COLO668 (cell line): ENCODE measurements around the gene DIP2A.

Source experiments
- DNase-seq: peaks from one replicate; lab custom pipeline; 2025; ENCODE audit not compliant: unreplicated experiment; lab: John Stamatoyannopoulos, UW

DIP2A gene

DNA sequence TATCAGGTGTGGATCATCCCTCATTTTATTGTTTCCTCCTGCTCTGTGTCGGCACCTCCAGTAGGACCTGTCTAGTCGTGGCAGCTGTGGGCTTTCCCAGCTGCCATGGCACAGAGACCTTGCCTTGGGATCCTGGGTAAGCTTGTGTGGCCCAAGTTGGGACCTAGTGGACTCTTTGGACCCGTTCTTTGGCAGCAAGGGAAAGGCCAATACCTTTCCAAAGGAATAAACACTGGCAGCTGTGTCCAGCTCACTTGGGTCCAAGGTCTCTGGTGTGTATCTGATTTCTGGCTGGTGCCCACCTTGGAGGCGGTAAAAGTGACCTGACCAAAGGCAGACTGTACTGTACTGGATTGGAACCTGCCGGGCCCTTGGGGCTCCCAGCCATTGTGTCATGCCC, 21.8 kb downstream of the DIP2A start:
- no peak for DNase-seq

DNA sequence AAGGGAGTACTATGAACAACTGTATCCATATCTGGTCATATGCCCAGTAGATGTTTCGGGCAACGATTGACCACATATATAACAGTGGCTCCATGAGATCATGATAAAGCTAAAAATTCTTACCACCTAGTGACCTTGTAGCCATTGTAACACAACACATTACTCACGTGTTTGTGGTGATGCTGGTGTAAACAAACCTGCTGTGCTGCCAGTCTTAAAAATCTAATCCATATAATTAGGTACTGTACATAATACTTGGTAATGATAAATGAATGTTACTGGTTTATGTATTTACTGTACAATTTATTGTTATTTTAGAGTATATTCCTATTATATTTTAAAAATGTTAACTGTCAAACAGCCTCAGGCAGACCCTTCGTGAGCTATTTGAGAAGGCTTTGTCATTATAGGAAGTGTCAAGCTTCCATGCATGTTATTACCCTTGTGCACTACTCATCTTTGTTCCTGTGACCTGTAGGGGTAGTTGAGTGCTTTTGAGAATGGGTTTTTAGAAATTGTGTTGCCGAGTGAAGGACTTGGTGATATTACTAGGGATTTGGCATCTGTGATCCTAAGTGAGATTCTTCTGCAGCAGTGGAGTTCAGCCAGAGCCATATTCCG, 23.6 kb downstream of the DIP2A start:
- DNase-seq: no peak

DNA sequence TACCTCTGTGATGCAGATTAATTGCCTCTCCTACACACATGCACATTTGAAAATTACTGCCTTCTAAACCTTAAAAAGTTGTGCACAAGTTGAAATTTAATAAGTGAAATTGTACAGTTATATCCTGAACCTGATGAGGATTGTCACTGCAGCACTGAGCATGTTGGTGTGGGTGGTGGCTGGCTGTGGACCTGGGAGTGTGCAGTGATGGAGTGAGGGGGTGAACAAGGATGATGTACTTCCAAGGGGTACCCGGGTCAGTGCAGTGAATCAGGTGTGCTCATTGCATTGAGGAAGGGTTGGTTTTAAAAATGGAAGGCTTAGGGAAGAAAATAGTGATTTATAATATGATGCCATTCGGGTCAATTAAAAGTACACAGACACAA, 24.1 kb downstream of the DIP2A start:
- DNase-seq: no peak

DNA sequence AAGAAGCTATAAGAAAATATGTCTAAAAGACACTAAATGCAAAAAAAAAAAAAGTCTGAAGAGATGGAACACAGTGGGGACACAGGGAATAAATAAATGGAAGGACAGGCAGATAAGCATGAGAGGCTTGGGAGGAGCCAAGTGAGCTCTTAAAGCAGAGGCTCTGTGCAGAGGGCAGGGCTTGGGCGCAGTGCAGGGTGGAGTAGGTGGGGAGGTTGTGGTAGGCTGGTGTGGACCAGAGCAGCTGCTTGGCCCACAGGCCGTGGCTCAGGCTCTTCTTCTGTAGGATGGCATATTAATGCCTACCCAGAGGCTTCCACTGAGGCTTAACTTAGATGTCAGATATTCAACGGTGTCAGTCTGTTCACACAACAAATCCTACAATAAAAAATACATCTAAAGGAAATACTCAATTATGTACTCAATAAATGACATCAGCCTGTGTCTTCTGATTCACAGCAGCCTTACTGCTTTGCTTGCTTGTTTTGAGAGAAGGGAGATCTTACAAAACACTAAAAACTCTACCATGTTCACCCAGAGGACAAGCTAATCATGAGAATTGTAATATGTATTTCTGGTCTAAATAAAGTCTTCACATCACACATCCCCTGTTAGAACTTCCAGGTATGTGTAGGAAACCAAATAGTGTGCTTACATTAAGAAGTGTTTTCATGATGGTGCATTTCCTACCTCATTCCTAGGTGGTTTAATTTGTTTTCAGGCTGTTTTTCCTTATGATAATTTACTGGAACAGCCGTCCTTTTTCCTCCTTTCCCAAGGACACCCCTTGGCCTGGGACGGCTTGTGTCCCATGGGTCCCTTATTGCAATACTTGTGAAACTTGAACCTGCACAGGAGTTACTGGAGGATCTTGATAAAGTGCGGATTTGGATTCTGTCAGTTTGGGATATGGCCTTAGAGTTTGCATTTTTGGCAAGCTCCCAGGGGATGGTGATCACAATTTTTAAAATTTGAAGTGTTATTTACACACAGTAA, 24.9 kb downstream of the DIP2A start:
- no peak for DNase-seq

DNA sequence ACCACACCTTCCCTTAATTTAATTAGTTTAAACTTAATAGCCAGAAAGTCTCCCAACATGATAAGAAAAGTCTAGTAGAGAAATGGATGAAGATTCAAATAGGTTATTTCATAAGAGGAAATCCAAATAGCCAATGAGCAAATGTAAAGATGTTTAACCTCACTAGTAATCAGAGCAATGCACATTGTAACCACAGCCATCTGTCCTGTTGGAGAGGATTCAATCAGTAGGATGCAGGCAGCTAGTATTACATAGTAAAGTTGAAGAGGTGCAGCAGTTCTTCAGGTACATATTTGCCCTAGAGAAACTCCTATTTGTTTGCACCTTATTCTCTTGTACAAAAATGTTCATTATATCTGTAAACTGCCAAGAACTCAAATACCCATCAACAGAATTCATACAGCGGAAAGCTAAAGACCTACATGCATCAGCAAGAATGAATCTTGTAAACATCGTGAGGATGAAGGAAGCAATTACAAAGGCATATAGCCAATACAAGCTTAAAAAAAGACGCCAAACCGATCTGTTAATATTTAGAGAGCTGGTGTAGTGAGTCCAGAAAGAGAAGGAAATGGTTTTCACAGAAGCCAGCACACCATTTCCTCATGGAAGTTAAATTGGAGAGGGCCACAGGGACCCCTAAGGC, 27.9 kb downstream of the DIP2A start:
- no peak for DNase-seq

DNA sequence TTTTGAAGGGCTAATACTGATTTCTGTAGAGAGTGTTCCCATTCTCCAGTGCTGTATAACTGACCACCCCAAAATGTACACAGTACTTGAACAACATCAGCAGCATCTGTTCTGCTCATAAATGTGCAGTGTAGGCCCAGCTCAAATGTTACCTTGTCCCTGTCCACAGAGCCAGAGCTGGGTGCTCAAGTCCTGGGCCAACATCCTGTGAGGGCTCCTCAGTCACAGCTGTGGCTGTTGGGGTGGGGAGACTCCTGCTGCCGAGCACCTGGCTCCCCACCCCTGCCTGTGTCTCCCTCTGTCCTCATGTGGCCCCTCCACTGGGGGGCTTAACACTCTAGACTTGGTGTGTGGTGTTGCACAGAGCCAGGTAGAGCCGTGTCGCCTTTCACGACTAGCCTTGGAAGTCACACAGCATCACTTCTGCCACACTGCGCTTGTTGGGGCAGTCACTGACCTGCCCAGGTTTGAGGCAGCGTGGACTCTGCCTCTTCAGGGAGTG, 30.5 kb downstream of the DIP2A start:
- DNase-seq: no peak

GRCh38 chr21:46489800-46490199, 31.1 kb downstream of the DIP2A start:
- no peak for DNase-seq

DNA sequence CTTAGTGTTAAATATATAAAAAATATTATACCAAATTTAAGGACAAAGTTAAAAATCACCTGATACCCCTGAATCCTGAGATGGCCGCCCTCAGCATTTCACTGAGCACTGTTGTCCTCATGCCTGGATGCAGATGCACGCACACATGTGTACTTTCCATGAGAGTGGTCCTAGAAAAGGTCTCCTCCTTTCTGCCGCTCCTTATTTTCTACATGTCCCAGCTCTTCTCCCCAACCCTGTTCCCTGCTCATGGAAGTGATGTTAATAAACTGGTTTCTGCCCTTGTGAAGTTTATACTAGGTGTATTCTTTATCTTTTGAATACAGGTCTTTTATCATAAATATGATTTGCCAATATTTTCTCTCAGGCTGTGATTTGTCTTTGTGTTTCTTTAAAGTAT, 32.9 kb downstream of the DIP2A start:
- DNase-seq: no peak

DNA sequence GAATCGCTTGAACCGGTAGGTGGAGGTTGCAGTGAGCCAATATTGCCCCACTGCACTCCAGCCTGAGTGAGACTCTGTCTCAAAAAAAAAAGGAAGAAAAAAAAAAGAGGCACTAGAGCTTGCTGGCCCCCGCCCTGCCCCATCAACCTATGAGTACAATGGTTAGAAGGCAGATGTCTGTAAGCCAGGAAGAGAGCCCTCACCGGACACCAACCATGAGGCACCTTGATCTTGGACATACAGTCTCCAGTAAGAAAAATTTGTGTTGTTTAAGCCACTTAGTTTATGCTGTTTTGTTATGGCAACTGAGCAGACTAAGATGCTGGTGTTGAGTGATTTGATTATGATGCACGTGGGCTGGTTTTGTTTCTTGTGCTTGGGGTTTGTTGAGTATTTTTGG, 34.2 kb downstream of the DIP2A start:
- no peak for DNase-seq

DNA sequence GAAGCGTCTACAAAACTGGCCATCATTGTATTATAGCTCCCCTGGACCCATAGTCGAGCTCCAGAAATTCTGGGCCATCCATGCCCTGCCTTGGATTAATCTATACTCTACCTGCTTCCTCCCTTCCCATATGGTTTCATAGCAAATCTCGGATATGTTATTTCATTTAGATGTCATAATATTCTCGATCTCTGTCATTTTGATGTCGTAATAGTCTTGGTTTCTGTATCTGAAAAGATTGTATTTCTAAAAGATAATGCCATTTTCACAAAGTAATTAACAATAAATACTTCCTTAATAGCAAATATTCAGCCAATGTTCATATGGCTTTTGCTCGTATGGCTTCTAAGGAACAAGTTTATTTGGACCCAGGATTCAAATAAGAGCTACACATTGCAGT, 35.1 kb downstream of the DIP2A start:
- DNase-seq: no peak

- DNase-seq: no peak
These were observed 39.8 kb downstream of the DIP2A start for GRCh38 chr21:46498335-46499050.

GRCh38 chr21:46500224-46500861, 41.7 kb downstream of the DIP2A start:
- DNase-seq: no peak

DNA sequence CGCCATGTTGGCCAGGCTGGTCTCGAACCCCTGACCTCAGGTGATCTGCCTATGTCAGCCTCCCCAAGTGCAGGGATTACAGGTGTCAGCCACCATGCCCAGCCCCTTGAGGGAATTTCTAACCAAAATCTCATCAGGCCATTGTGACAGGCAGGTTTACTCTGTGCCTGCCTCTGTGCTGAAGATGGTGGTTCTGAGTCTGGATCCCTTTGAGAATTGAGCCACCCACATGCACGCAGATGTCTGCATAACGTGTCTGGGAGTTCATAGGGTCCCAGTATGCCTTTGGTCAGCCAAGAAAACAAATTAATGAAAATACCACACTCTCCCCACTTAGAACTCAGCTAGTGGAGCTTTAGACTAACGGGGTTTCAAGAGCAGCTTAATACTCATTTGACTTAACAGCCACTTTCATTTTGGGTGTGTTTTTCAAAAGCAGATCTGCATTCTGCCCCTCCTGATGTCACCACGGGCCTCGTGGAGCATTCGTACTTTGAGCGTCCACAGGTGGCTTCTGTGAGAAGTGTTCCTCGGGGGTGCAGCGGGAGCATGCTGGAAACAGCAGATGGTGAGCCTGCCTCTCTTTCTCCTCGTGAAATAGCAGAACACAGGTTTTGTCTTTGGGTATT, 45.3 kb downstream of the DIP2A start:
- no peak for DNase-seq

DNA sequence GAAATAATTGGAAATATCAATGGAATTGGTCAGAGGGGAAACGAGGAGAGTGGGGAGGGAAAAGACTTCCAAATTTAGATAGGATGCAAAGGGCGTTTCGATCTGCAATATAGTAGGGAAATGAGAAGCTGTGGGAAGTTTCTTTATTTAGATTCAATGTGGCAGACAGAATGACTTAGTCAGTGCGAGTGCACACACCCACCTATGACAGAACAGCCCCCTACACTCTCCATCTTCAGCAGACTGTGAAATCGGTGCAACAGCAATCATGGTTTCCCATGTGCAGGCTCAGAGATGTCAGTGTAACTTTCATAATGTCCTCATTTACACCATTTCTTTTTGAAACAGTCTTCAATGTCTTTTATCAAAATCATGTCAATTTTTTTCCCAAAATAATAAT, 46.0 kb downstream of the DIP2A start:
- no peak for DNase-seq

- DNase-seq: no peak
These were observed 48.9 kb downstream of the DIP2A start for GRCh38 chr21:46507562-46507961.

DNA sequence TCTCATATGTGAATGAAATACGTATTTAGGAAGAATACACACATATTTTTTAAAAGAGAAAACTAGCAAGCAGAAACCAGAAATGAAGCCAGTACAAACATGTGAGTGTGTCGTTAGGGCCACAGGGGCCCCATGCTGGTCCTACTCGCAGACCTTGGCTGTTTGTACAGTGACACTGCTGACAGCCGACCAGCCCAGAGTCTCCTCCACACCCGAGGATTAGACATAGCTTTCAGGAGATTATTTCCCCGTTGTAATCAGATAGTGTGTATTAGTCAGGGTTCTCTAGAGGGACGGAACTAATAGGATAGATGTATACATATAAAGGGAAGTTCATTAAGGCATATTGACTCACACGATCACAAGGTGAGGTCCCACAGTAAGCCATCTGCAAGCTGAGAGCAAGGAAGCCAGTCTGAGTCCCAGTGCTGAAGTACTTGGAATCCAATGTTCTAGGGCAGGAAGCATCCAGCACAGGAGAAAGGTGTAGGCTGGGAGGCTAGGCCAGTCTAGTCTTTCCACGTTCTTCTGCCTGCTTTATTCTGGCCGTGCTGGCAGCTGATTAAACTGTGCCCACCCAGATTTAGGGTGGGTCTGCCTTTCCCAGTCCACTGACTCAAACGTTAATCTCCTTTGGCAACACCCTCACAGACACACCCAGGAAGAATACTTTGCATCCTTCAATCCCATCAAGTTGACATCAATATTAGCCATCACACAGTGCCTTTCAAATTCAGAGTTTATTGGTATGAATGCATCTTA, 51.2 kb downstream of the DIP2A start:
- DNase-seq: peak; percentile 36

DNA sequence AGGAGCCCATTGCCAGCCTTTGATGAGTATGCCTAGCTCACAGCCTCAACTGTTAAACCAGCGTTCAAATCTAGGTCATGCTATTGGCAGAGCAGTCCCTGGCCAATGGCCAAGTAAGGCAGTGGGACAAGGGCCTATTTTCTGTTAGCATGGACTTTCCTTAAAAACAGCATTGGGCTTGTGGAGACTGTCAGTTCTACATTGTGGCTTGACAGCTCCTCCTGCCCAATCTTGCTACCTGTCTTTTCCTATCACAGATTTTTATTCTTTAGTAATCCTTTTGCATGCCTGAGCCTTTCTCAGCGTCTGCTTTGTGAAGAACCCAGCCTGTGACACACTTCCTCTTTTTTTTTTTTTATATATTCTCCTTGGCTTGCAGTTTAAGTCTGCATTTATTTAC, 56.4 kb downstream of the DIP2A start:
- DNase-seq: no peak

GRCh38 chr21:46516068-46516467, 57.4 kb downstream of the DIP2A start:
- DNase-seq: no peak

GRCh38 chr21:46517361-46517760, 58.7 kb downstream of the DIP2A start:
- no peak for DNase-seq
